BE2C (cell line): ENCODE measurements around the gene CFAP100.

Experiments
- DNase-seq: peaks from one replicate; pipeline ENCODE4 v3.0.0-alpha.2; 2020
- H3K27me3 ChIP-seq: fragments of 250-450 bp; sonication (Bioruptor Pico); 2 replicates; pipeline ENCODE4 v1.5.1; 2020; ENCODE audit warnings: mild to moderate bottlenecking
- H3K36me3 ChIP-seq: fragments of 250-450 bp; sonication (Bioruptor Pico); 2 replicates; pipeline ENCODE4 v1.5.1; 2020; ENCODE audit warnings: mild to moderate bottlenecking
- H3K4me1 ChIP-seq: fragments of 250-450 bp; sonication (Bioruptor Pico); 2 replicates; pipeline ENCODE4 v1.5.1; 2020
- H3K4me3 ChIP-seq: 2 replicates; pipeline ENCODE4 v1.5.1; 2011; ENCODE audit warnings: low read depth, low read length
- H3K9me3 ChIP-seq: fragments of 250-450 bp; sonication (Bioruptor Pico); 2 replicates; pipeline ENCODE4 v1.5.1; 2020
- CTCF ChIP-seq: IDR thresholded peaks from 2 replicates; pipeline ENCODE4 v1.5.1; 2012; ENCODE audit warnings: mild to moderate bottlenecking, low read depth, low read length

The CFAP100 gene

GRCh38 chr3:126448136-126448892 lies 53.6 kb downstream of the CFAP100 start:
- DNase-seq: peak; percentile 4
- Histone ChIP-seq H3K4me3 (no peak overlapping the region), H3K27me3 (no peaks in the 10 kb centered on the region), H3K36me3 (peaks cover 6% of the 10 kb centered on the region; the same call in 1 of the 2 replicates), H3K9me3 (no peaks in the 10 kb centered on the region), H3K4me1 (no peaks in the 10 kb centered on the region)
- TF ChIP-seq CTCF: no peak

- Histone ChIP-seq H3K4me3 (no peak overlapping the region), H3K4me1 (no peaks in the 10 kb centered on the region), H3K27me3 (no peaks in the 10 kb centered on the region), H3K9me3 (no peaks in the 10 kb centered on the region), H3K36me3 (peaks cover 6% of the 10 kb centered on the region; the same call in 1 of the 2 replicates)
- no peak for TF ChIP-seq CTCF
- DNase-seq: no peak
Observed at GRCh38 chr3:126448893-126449180, 54.1 kb downstream of the CFAP100 start.

- DNase-seq: peak; percentile 1
- H3K4me3 ChIP-seq: no peak overlapping the region
- no peak for TF ChIP-seq CTCF
- H3K27me3 ChIP-seq: no peaks in the 10 kb centered on the region
- H3K36me3 ChIP-seq: peaks cover 6% of the 10 kb centered on the region; the same call in 1 of the 2 replicates
- H3K4me1 ChIP-seq: no peaks in the 10 kb centered on the region
- H3K9me3 ChIP-seq: no peaks in the 10 kb centered on the region
Observed at GRCh38 chr3:126449621-126450051, 54.9 kb downstream of the CFAP100 start.

- no peaks in the 10 kb centered on the region for H3K4me1 ChIP-seq
- no peaks in the 10 kb centered on the region for H3K27me3 ChIP-seq
- TF ChIP-seq CTCF: no peak
- DNase-seq: peak; percentile 4
- no peak overlapping the region for H3K4me3 ChIP-seq
- peaks cover 6% of the 10 kb centered on the region; the same call in 1 of the 2 replicates for H3K36me3 ChIP-seq
- H3K9me3 ChIP-seq: no peaks in the 10 kb centered on the region
Observed at GRCh38 chr3:126450219-126450618, 55.5 kb downstream of the CFAP100 start.

GRCh38 chr3:126450744-126451143 lies 56.0 kb downstream of the CFAP100 start:
- no peak overlapping the region for H3K4me3 ChIP-seq
- TF ChIP-seq CTCF: no peak
- H3K27me3 ChIP-seq: no peaks in the 10 kb centered on the region
- peak; percentile 1 for DNase-seq
- H3K9me3 ChIP-seq: no peaks in the 10 kb centered on the region
- peaks cover 6% of the 10 kb centered on the region; the same call in 1 of the 2 replicates for H3K36me3 ChIP-seq
- no peaks in the 10 kb centered on the region for H3K4me1 ChIP-seq

- Histone ChIP-seq H3K9me3 (no peaks in the 10 kb centered on the region), H3K36me3 (peaks cover 6% of the 10 kb centered on the region; the same call in 1 of the 2 replicates), H3K27me3 (no peaks in the 10 kb centered on the region), H3K4me1 (no peaks in the 10 kb centered on the region), H3K4me3 (no peak overlapping the region)
- no peak for DNase-seq
- no peak for TF ChIP-seq CTCF
Observed at GRCh38 chr3:126451511-126451910, 56.8 kb downstream of the CFAP100 start.
